Mesendoderm (in vitro differentiated cells): ENCODE results near the gene ETNK2.

ENCODE experiments used
- DNase-seq: peaks from one replicate; pipeline ENCODE4 v3.0.0; 2013
- H2AK5ac ChIP-seq: 2 replicates; pipeline ENCODE4 v1.6.1; 2013; ENCODE audit warnings: low read length, inconsistent platforms
- H2BK120ac ChIP-seq: 2 replicates; pipeline ENCODE4 v1.6.1; 2013; ENCODE audit warnings: low read depth, mild to moderate bottlenecking, low read length, moderate library complexity, mixed read lengths
- H2BK15ac ChIP-seq: replicated peaks from 2 replicates; pipeline ENCODE4 v1.6.1; 2013; ENCODE audit warnings: low read depth, mild to moderate bottlenecking, moderate library complexity
- H2BK5ac ChIP-seq: 2 replicates; pipeline ENCODE4 v1.6.1; 2013; ENCODE audit warnings: low read length, inconsistent platforms
- H3K18ac ChIP-seq: 2 replicates; pipeline ENCODE4 v1.6.1; 2013; ENCODE audit warnings: mild to moderate bottlenecking, low read length, mixed read lengths
- H3K23ac ChIP-seq: one replicate; pipeline ENCODE4 v1.6.1; 2013; ENCODE audit warnings: low read length
- H3K27ac ChIP-seq: 2 replicates; pipeline ENCODE4 v1.5.1; 2013; ENCODE audit warnings: low read depth, mild to moderate bottlenecking, inconsistent platforms, low read length, moderate library complexity
- H3K27me3 ChIP-seq: 2 replicates; pipeline ENCODE4 v1.6.1; 2013; ENCODE audit warnings: low read length, control low read depth, mild to moderate bottlenecking, inconsistent platforms; ENCODE audit not compliant: insufficient read depth, poor library complexity
- H3K36me3 ChIP-seq: 2 replicates; pipeline ENCODE4 v1.6.1; 2013; ENCODE audit warnings: low read length, inconsistent platforms; ENCODE audit not compliant: control insufficient read depth, insufficient read depth
- H3K4ac ChIP-seq: one replicate; pipeline ENCODE4 v1.6.1; 2013; ENCODE audit warnings: low read depth, mild to moderate bottlenecking, low read length, moderate library complexity
- H3K4me1 ChIP-seq: 2 replicates; pipeline ENCODE4 v1.6.1; 2013; ENCODE audit warnings: low read depth, low read length, inconsistent platforms; ENCODE audit not compliant: control insufficient read depth
- H3K4me2 ChIP-seq: 2 replicates; pipeline ENCODE4 v1.6.1; 2013; ENCODE audit warnings: low read length
- H3K4me3 ChIP-seq: 2 replicates; pipeline ENCODE4 v1.5.1; 2013; ENCODE audit warnings: mild to moderate bottlenecking, low read length
- H3K56ac ChIP-seq: one replicate; pipeline ENCODE4 v1.6.1; 2013; ENCODE audit warnings: low read length
- H3K79me1 ChIP-seq: 2 replicates; pipeline ENCODE4 v1.6.1; 2013; ENCODE audit warnings: low read length, inconsistent platforms
- H3K79me2 ChIP-seq: 2 replicates; pipeline ENCODE4 v1.6.1; 2013; ENCODE audit warnings: mild to moderate bottlenecking, low read length; ENCODE audit not compliant: control insufficient read depth, insufficient read depth
- H3K9ac ChIP-seq: 2 replicates; pipeline ENCODE4 v1.6.1; 2013; ENCODE audit warnings: low read length, inconsistent platforms
- H4K5ac ChIP-seq: one replicate; pipeline ENCODE4 v1.6.1; 2013; ENCODE audit warnings: low read length
- H4K8ac ChIP-seq: one replicate; pipeline ENCODE4 v1.6.1; 2013; ENCODE audit warnings: low read depth, mild to moderate bottlenecking, control low read depth, low read length, moderate library complexity
- WGBS: extraction: QIAGEN DNeasy Blood & Tissue Kit; methylation state at CpG from one replicate; pipeline ENCODE4 v1.1.7; 2013; ENCODE audit warnings: low lambda C conversion rate, missing lambda C conversion rate; ENCODE audit not compliant: insufficient coverage; ENCODE audit errors: extremely low coverage; 5-methylcytosine and 5-hydroxymethylcytosine counted together

The ETNK2 gene

GRCh38 chr1:204147406-204148383 is 4.1 kb downstream of the ETNK2 start:
- Histone ChIP-seq H3K36me3 (no peaks in the 10 kb centered on the region), H3K27ac (no peak overlapping the region), H2AK5ac (no peak overlapping the region), H3K56ac (no peak overlapping the region), H2BK5ac (no peak overlapping the region), H3K79me1 (no peaks in the 10 kb centered on the region), H3K27me3 (no peaks in the 10 kb centered on the region), H3K4me2 (no peak overlapping the region), H4K8ac (no peak overlapping the region), H2BK120ac (no peak overlapping the region), H2BK15ac (no peak overlapping the region), H3K4me1 (peaks cover 1% of the 10 kb centered on the region), H3K4me3 (no peak overlapping the region), H3K23ac (no peak overlapping the region), H3K79me2 (no peaks in the 10 kb centered on the region), H3K18ac (no peak overlapping the region), H3K9ac (no peak overlapping the region), H4K5ac (no peak overlapping the region), H3K4ac (no peak overlapping the region)
- DNase-seq: peak; percentile 26
- WGBS: no CpG with 5 or more reads among the region's 13 CpGs

GRCh38 chr1:204146965-204147364 is 4.9 kb downstream of the ETNK2 start:
- Histone ChIP-seq H4K8ac (no peak overlapping the region), H3K4ac (no peak overlapping the region), H2BK5ac (no peak overlapping the region), H3K79me1 (no peaks in the 10 kb centered on the region), H3K56ac (no peak overlapping the region), H3K4me1 (no peaks in the 10 kb centered on the region), H2BK120ac (no peak overlapping the region), H3K9ac (no peak overlapping the region), H3K4me3 (no peak overlapping the region), H3K79me2 (no peaks in the 10 kb centered on the region), H3K36me3 (no peaks in the 10 kb centered on the region), H3K18ac (no peak overlapping the region), H3K27me3 (no peaks in the 10 kb centered on the region), H4K5ac (no peak overlapping the region), H3K27ac (no peak overlapping the region), H3K4me2 (no peak overlapping the region), H3K23ac (no peak overlapping the region), H2AK5ac (no peak overlapping the region), H2BK15ac (no peak overlapping the region)
- whole genome bisulfite sequencing: no CpG with 5 or more reads among the region's 7 CpGs
- no peak for DNase-seq

GRCh38 chr1:204146309-204146708 is 5.5 kb downstream of the ETNK2 start:
- Histone ChIP-seq H4K5ac (no peak overlapping the region), H2BK120ac (no peak overlapping the region), H3K27me3 (no peaks in the 10 kb centered on the region), H3K4ac (no peak overlapping the region), H3K27ac (no peak overlapping the region), H3K56ac (no peak overlapping the region), H4K8ac (no peak overlapping the region), H3K79me2 (no peaks in the 10 kb centered on the region), H3K23ac (no peak overlapping the region), H3K18ac (no peak overlapping the region), H3K79me1 (no peaks in the 10 kb centered on the region), H3K36me3 (no peaks in the 10 kb centered on the region), H3K9ac (no peak overlapping the region), H2AK5ac (no peak overlapping the region), H2BK5ac (no peak overlapping the region), H3K4me2 (no peak overlapping the region), H3K4me1 (no peaks in the 10 kb centered on the region), H2BK15ac (no peak overlapping the region), H3K4me3 (no peak overlapping the region)
- no peak for DNase-seq
- WGBS: no CpG with 5 or more reads among the region's 6 CpGs

- Histone ChIP-seq H3K4me1 (no peaks in the 10 kb centered on the region), H2BK15ac (no peak overlapping the region), H3K36me3 (no peaks in the 10 kb centered on the region), H3K18ac (no peak overlapping the region), H3K79me2 (no peaks in the 10 kb centered on the region), H3K9ac (no peak overlapping the region), H3K4me3 (no peak overlapping the region), H3K4me2 (no peak overlapping the region), H3K23ac (no peak overlapping the region), H2AK5ac (no peak overlapping the region), H3K27me3 (no peaks in the 10 kb centered on the region), H2BK5ac (no peak overlapping the region), H3K4ac (no peak overlapping the region), H4K8ac (no peak overlapping the region), H3K27ac (no peak overlapping the region), H3K79me1 (no peaks in the 10 kb centered on the region), H4K5ac (no peak overlapping the region), H3K56ac (no peak overlapping the region), H2BK120ac (no peak overlapping the region)
- WGBS: no CpG with 5 or more reads among the region's 4 CpGs
- DNase-seq: no peak
Measured at GRCh38 chr1:204145033-204145504, 6.8 kb downstream of the ETNK2 start.

- Histone ChIP-seq H3K27me3 (no peaks in the 10 kb centered on the region), H2BK120ac (no peak overlapping the region), H3K56ac (no peak overlapping the region), H4K5ac (no peak overlapping the region), H3K23ac (no peak overlapping the region), H3K79me2 (no peaks in the 10 kb centered on the region), H3K4me1 (no peaks in the 10 kb centered on the region), H3K18ac (no peak overlapping the region), H2BK15ac (no peak overlapping the region), H3K4me3 (no peak overlapping the region), H3K9ac (no peak overlapping the region), H2BK5ac (no peak overlapping the region), H3K27ac (no peak overlapping the region), H4K8ac (no peak overlapping the region), H3K36me3 (no peaks in the 10 kb centered on the region), H3K4me2 (no peak overlapping the region), H3K79me1 (no peaks in the 10 kb centered on the region), H3K4ac (no peak overlapping the region), H2AK5ac (no peak overlapping the region)
- DNase-seq: no peak
- WGBS: no CpG with 5 or more reads among the region's 14 CpGs
Measured at GRCh38 chr1:204143276-204144041, 8.4 kb downstream of the ETNK2 start.
